HFFc6 (cell line): Measurements from ENCODE around the gene ELMO2. TPM values are rescaled to one million over a fixed set of nuclear protein-coding genes. Genes with fewer than 3 reads are reported as not detected.
A peak's percentile ranks its signal among the peaks of the same experiment; 100 is the strongest.

Experiments
- DNase-seq: peaks from one replicate; pipeline ENCODE4 v3.0.0-alpha.2; 2018
- H3K27ac Mint-ChIP-seq: 2 replicates; pipeline ENCODE4 v1.8.0; 2020; ENCODE audit warnings: mild to moderate bottlenecking, mixed read lengths
- H3K27me3 Mint-ChIP-seq: 2 replicates; pipeline ENCODE4 v1.8.0; 2021; ENCODE audit warnings: mild to moderate bottlenecking, moderate library complexity, mixed read lengths; ENCODE audit not compliant: insufficient read depth
- H3K36me3 Mint-ChIP-seq: 2 replicates; pipeline ENCODE4 v1.8.0; 2021; ENCODE audit warnings: low read depth, mixed read lengths
- H3K4me1 Mint-ChIP-seq: 2 replicates; pipeline ENCODE4 v1.8.0; 2020; ENCODE audit warnings: low read depth, mixed read lengths
- H3K4me3 Mint-ChIP-seq: 2 replicates; pipeline ENCODE4 v1.8.0; 2020; ENCODE audit warnings: mild to moderate bottlenecking, moderate library complexity, mixed read lengths
- H3K9me3 Mint-ChIP-seq: 2 replicates; pipeline ENCODE4 v1.8.0; 2020; ENCODE audit warnings: mild to moderate bottlenecking, mixed read lengths
- total RNA-seq, 6 experiments: library from RNA; stranded (reverse); fragmentation: NEBNext Ultra II Directional; extraction: Animal tissue kit (Norgen Biotek cat#: 25700); gene quantifications; 2 replicates in 1 of 6; 3 replicates in 5 of 6; pipeline ENCODE4 v1.2.3, GENCODE V29; 2021
- TF ChIP-seq, protein P1 (sequence below): fragments of 200-600 bp; sonication (generic); IDR thresholded peaks from 2 replicates; pipeline ENCODE4 v1.5.0; 2021; ENCODE audit warnings: antibody characterized with exemption, mild to moderate bottlenecking

ELMO2 gene
- total RNA-seq, 6 experiments from 2014 or later, result 39.3 to 48.0 (median 44.3) TPM

GRCh38 chr20:46399401-46399800 lies 7.0 kb downstream of the ELMO2 start:
- peaks cover 50% of the 10 kb centered on the region for H3K4me1 Mint-ChIP-seq
- H3K27ac Mint-ChIP-seq, result peak overlapping the region; percentile 69
- peak overlapping the region; percentile 13; the same call in 1 of the 2 replicates for H3K4me3 Mint-ChIP-seq
- TF ChIP-seq, protein P1, sequence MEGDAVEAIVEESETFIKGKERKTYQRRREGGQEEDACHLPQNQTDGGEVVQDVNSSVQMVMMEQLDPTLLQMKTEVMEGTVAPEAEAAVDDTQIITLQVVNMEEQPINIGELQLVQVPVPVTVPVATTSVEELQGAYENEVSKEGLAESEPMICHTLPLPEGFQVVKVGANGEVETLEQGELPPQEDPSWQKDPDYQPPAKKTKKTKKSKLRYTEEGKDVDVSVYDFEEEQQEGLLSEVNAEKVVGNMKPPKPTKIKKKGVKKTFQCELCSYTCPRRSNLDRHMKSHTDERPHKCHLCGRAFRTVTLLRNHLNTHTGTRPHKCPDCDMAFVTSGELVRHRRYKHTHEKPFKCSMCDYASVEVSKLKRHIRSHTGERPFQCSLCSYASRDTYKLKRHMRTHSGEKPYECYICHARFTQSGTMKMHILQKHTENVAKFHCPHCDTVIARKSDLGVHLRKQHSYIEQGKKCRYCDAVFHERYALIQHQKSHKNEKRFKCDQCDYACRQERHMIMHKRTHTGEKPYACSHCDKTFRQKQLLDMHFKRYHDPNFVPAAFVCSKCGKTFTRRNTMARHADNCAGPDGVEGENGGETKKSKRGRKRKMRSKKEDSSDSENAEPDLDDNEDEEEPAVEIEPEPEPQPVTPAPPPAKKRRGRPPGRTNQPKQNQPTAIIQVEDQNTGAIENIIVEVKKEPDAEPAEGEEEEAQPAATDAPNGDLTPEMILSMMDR, result no peak
- DNase-seq, result no peak
- peaks cover 5% of the 10 kb centered on the region; the same call in 1 of the 2 replicates for H3K27me3 Mint-ChIP-seq
- H3K36me3 Mint-ChIP-seq, result 0 out of 2 replicates have a peak, but pooled peaks cover 7% of the 10 kb centered on the region
- no peaks in the 10 kb centered on the region for H3K9me3 Mint-ChIP-seq

GRCh38 chr20:46398963-46399362 lies 7.5 kb downstream of the ELMO2 start:
- Mint-ChIP-seq H3K27me3 (peaks cover 5% of the 10 kb centered on the region; the same call in 1 of the 2 replicates), H3K4me1 (peaks cover 45% of the 10 kb centered on the region), H3K27ac (peak overlapping the region; percentile 69; the same call in 1 of the 2 replicates), H3K9me3 (no peaks in the 10 kb centered on the region), H3K4me3 (no peak overlapping the region), H3K36me3 (0 out of 2 replicates have a peak, but pooled peaks cover 11% of the 10 kb centered on the region)
- DNase-seq, result no peak
- TF ChIP-seq, protein P1, result no peak

DNA sequence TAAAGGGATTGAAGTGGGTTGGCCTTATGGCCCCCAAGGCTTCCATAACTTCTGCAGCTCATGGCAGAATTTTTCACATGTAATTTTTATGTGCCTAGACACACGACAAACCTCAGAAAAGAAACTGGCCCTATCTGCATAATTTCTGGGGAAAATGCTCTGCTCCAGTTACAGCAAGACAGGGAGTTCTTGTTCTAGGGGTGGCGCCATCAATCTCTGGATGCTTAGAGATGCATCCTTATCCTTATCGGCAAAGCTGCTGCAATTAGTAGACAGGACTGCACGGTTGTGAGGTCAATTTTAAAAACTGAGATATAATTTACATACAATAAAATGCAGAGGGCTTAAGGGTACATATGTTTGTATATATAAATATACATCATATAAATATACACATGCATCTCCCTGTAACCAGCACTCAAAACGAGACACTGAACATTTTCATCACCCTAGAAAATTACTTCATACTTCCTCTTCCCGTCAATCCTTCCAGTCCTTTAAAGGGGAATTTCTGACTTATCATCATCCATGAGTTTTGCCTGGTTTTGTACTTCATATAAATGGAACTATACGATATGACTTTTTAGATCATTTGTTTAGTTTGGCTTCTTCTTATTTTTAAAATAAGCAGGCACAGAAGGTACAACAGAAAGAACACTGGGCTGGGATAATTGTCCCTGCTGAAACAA lies 10.2 kb downstream of the ELMO2 start:
- Mint-ChIP-seq H3K27me3 (peaks cover 2% of the 10 kb centered on the region; the same call in 1 of the 2 replicates), H3K4me3 (no peak overlapping the region), H3K9me3 (no peaks in the 10 kb centered on the region), H3K36me3 (peaks cover 12% of the 10 kb centered on the region; the same call in 1 of the 2 replicates), H3K27ac (no peak overlapping the region), H3K4me1 (peaks cover 21% of the 10 kb centered on the region)
- DNase-seq, result no peak
- TF ChIP-seq, protein P1, result no peak

DNA sequence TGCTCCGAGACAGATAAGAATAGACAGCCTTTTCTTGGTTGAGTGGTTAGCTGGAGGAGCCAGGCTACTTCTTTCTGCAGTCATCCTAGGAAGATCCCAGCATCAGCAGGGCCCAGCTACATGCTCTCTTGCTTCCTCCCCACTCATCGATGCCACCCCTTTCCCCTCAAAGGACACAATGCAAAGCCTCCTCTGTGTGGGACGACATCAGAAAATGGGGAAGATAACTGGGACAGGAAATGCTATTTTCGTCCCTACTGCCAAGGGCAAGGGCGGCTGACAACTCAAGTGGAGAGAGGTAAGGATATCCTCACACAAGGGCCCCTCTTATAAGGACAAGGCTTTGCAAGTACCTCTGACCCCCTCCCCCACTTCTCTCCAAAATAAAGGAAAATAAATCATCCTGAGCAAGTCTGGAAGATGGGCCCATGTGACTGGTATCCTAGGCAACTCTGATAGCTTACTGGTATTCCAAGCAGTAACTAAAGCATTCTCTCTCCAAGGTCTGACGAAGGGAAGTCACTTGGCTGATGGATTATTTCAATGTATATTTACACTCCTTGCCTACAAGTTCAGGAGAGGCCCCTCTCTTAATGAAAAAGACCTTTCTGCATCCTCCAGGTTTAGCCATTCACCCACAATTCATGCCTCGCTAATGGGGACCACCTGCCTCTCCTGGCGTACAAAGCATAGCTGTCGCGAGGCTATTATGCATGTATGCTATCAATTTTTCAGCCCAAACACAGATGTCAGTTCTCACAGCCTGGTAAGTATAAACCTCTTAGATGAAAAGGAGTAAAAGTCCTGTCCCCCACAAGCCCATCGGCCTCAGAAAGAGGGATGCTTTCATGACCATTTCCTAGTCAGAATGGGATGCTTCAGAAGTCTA lies 11.3 kb downstream of the ELMO2 start:
- peaks cover 17% of the 10 kb centered on the region; the same call in 1 of the 2 replicates for H3K36me3 Mint-ChIP-seq
- peaks cover 11% of the 10 kb centered on the region for H3K4me1 Mint-ChIP-seq
- H3K27ac Mint-ChIP-seq, result no peak overlapping the region
- no peak for DNase-seq
- TF ChIP-seq, protein P1, result no peak
- peaks cover 1% of the 10 kb centered on the region; the same call in 1 of the 2 replicates for H3K27me3 Mint-ChIP-seq
- no peaks in the 10 kb centered on the region for H3K9me3 Mint-ChIP-seq
- H3K4me3 Mint-ChIP-seq, result no peak overlapping the region

DNA sequence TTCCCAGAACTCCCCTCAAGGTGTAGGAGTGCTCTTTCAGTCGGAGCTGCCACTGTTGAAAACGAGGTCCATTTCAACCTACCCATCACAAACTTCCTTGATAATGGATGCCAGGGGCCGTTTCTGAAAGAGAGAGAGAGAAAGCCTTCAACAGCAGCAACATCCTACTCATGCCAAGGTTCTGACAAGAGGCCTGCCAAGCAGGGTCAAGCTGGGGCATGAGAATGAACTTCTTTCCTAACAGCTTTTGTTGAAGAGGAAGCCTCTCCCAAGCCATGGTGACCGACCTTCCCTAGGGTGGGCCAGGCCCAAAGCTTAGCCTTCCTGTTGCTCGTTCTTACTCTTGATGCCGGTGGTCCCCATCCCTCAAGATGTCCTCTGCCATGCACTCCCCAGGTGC lies 12.4 kb downstream of the ELMO2 start:
- no peaks in the 10 kb centered on the region for H3K9me3 Mint-ChIP-seq

More for the DNA sequence above, 12.4 kb downstream of the ELMO2 start:
- peaks cover 12% of the 10 kb centered on the region; the same call in 1 of the 2 replicates for H3K36me3 Mint-ChIP-seq
- no peak overlapping the region for H3K4me3 Mint-ChIP-seq
- H3K4me1 Mint-ChIP-seq, result no peaks in the 10 kb centered on the region
- TF ChIP-seq, protein P1, result no peak
- H3K27ac Mint-ChIP-seq, result no peak overlapping the region
- H3K27me3 Mint-ChIP-seq, result peaks cover 1% of the 10 kb centered on the region; the same call in 1 of the 2 replicates
- no peak for DNase-seq
